HL-60 (cell line): ENCODE results near the gene GAGE10.

Experiments used
- DNase-seq, 2 experiments: peaks; one replicate each; pipeline ENCODE4 v3.0.0-alpha.2; 2010 to 2020; ENCODE audit warnings: low read depth in 1 of 2, low spot score in 1 of 2
- H3K27ac ChIP-seq: fragments of 250-450 bp; sonication (Bioruptor Pico); replicated peaks from 2 replicates; pipeline ENCODE4 v1.5.1; 2020; ENCODE audit warnings: mild to moderate bottlenecking, moderate library complexity
- H3K27me3 ChIP-seq: fragments of 250-450 bp; sonication (Bioruptor Pico); 2 replicates; pipeline ENCODE4 v1.5.1; 2021; ENCODE audit warnings: mild to moderate bottlenecking, moderate library complexity; ENCODE audit not compliant: insufficient read depth, poor library complexity, severe bottlenecking
- H3K4me3 ChIP-seq: replicated peaks from 2 replicates; pipeline ENCODE4 v1.5.1; 2011; ENCODE audit warnings: mild to moderate bottlenecking, control low read depth, low read length; ENCODE audit not compliant: insufficient read depth
- GABPA ChIP-seq: IDR thresholded peaks from 2 replicates; pipeline ENCODE4 v1.6.1; 2012; ENCODE audit warnings: low read depth
- POLR2AphosphoS5 ChIP-seq: IDR thresholded peaks from 2 replicates; pipeline ENCODE4 v1.6.1; 2012; ENCODE audit warnings: low read depth
- SPI1 ChIP-seq: IDR thresholded peaks from 2 replicates; pipeline ENCODE4 v1.6.1; 2012; ENCODE audit warnings: low read depth, mild to moderate bottlenecking, borderline replicate concordance
- TF ChIP-seq, protein P1 (sequence below): IDR thresholded peaks from one replicate; pipeline ENCODE4 v1.5.1; 2011; ENCODE audit warnings: low read length, control low read depth, inconsistent platforms; ENCODE audit not compliant: insufficient read depth
- TF ChIP-seq, protein P2 (sequence below): IDR thresholded peaks from 2 replicates; pipeline ENCODE4 v1.6.1; 2012; ENCODE audit warnings: low read depth; ENCODE audit not compliant: insufficient replicate concordance

The GAGE10 gene

DNA sequence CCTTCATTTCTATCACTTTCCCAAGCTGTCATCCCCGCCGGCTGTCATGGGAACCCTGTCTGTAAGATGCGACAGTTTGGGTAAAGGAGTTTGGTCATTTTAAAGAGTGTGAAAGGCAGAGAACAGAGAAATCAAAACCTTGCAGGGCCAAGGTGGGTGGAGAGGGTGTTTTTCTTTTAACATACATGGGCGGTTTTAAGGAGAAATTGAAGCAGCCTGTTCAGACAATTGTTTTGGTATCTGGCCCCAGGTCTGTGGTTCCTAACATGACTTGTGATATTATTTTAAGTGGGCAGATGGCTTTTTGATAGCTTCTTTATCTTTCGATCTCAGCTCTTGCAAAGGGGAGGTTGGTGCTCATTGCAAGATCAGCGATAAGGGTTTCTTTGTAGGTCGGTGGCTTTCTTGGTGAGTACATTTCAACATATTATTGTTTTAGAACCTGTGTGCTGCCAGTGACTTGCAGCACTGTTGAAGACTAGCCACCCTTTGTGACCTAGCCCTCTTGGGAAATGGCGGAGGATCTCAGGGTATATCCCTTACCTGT lies 30.2 kb upstream of the GAGE10 start:
- no peaks in the 10 kb centered on the region for H3K27me3 ChIP-seq
- no peak overlapping the region for H3K27ac ChIP-seq
- TF ChIP-seq POLR2AphosphoS5 = peak; percentile 53; the same call in 1 of the 2 replicates
- TF ChIP-seq, protein P1, sequence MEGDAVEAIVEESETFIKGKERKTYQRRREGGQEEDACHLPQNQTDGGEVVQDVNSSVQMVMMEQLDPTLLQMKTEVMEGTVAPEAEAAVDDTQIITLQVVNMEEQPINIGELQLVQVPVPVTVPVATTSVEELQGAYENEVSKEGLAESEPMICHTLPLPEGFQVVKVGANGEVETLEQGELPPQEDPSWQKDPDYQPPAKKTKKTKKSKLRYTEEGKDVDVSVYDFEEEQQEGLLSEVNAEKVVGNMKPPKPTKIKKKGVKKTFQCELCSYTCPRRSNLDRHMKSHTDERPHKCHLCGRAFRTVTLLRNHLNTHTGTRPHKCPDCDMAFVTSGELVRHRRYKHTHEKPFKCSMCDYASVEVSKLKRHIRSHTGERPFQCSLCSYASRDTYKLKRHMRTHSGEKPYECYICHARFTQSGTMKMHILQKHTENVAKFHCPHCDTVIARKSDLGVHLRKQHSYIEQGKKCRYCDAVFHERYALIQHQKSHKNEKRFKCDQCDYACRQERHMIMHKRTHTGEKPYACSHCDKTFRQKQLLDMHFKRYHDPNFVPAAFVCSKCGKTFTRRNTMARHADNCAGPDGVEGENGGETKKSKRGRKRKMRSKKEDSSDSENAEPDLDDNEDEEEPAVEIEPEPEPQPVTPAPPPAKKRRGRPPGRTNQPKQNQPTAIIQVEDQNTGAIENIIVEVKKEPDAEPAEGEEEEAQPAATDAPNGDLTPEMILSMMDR = no peak
- DNase-seq = peak in 1 of 2 experiments; percentile 20
- no peak overlapping the region for H3K4me3 ChIP-seq

- H3K27ac ChIP-seq = no peak overlapping the region
- DNase-seq = no peak
- TF ChIP-seq, protein P2, sequence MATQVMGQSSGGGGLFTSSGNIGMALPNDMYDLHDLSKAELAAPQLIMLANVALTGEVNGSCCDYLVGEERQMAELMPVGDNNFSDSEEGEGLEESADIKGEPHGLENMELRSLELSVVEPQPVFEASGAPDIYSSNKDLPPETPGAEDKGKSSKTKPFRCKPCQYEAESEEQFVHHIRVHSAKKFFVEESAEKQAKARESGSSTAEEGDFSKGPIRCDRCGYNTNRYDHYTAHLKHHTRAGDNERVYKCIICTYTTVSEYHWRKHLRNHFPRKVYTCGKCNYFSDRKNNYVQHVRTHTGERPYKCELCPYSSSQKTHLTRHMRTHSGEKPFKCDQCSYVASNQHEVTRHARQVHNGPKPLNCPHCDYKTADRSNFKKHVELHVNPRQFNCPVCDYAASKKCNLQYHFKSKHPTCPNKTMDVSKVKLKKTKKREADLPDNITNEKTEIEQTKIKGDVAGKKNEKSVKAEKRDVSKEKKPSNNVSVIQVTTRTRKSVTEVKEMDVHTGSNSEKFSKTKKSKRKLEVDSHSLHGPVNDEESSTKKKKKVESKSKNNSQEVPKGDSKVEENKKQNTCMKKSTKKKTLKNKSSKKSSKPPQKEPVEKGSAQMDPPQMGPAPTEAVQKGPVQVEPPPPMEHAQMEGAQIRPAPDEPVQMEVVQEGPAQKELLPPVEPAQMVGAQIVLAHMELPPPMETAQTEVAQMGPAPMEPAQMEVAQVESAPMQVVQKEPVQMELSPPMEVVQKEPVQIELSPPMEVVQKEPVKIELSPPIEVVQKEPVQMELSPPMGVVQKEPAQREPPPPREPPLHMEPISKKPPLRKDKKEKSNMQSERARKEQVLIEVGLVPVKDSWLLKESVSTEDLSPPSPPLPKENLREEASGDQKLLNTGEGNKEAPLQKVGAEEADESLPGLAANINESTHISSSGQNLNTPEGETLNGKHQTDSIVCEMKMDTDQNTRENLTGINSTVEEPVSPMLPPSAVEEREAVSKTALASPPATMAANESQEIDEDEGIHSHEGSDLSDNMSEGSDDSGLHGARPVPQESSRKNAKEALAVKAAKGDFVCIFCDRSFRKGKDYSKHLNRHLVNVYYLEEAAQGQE = no peak
- TF ChIP-seq, protein P1 = no peak
- TF ChIP-seq SPI1 = no peak
- TF ChIP-seq GABPA = no peak
- no peak for TF ChIP-seq POLR2AphosphoS5
- no peak overlapping the region for H3K4me3 ChIP-seq
- no peaks in the 10 kb centered on the region for H3K27me3 ChIP-seq
These were observed 27.2 kb upstream of the GAGE10 start for GRCh38 chrX:49276207-49276606.

DNA sequence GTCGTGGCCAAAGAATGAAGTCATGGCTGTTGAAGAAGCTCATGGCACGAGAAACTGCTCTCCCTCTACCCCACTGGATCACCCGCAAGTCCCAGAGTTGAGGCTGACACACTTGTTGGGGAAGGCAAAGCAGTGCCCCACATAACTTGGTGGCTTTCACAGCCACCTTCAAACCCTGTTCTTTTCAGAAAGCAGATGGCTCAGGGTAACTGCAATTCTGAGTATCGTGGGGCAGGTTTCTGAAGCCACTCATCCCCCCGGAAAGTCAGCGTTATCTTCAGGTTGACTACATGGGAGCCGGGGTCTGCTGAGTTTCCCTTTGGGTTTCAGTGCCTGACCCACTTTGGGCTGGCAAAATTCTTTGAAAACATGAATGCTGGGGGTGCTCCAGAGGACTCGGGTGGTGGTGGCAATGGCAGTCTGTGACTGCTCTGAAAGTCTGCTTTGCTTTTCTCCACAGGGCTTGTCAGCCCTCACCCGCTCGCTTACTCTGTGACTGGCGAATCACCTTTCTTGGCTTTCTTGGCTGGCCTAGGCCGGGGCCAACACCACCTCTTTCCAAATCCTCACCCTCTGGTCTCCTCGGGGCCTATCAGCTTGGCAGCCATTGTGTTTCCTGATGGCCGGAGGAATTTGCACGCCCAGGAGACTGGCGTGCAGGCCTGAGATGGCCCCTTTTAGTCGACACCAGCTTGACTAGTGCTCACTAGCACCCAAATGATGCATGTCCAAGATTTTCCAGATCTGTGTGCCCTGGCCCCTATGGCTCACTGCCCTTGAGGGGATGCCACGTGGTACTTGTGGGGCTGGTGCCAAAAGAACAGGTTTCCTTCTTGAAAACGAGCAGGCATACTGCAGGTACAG lies 26.5 kb upstream of the GAGE10 start:
- Histone ChIP-seq H3K27ac (no peak overlapping the region), H3K27me3 (no peaks in the 10 kb centered on the region), H3K4me3 (no peak overlapping the region)
- no peak for TF ChIP-seq SPI1
- TF ChIP-seq, protein P1 = no peak
- TF ChIP-seq POLR2AphosphoS5 = no peak
- TF ChIP-seq GABPA = no peak
- TF ChIP-seq, protein P2 = no peak
- DNase-seq = no peak
